Stimulated activated CD8-positive, alpha-beta memory T cell treated with anti-CD3 and anti-CD28 coated beads, Interleukin-15, amount 100 ng/mL, for 24 hours (primary cell): ENCODE data around the gene MRPL28.
"Not testable (repeated sequence)": the region's sequence is repeated elsewhere in the genome, so short reads cannot be mapped to it uniquely, and the experiment has no call there.

ENCODE experiments used
- DNase-seq: peaks from one replicate; pipeline ENCODE4 v3.0.0-alpha.2; 2020; ENCODE audit warnings: low read depth

The MRPL28 gene

DNA sequence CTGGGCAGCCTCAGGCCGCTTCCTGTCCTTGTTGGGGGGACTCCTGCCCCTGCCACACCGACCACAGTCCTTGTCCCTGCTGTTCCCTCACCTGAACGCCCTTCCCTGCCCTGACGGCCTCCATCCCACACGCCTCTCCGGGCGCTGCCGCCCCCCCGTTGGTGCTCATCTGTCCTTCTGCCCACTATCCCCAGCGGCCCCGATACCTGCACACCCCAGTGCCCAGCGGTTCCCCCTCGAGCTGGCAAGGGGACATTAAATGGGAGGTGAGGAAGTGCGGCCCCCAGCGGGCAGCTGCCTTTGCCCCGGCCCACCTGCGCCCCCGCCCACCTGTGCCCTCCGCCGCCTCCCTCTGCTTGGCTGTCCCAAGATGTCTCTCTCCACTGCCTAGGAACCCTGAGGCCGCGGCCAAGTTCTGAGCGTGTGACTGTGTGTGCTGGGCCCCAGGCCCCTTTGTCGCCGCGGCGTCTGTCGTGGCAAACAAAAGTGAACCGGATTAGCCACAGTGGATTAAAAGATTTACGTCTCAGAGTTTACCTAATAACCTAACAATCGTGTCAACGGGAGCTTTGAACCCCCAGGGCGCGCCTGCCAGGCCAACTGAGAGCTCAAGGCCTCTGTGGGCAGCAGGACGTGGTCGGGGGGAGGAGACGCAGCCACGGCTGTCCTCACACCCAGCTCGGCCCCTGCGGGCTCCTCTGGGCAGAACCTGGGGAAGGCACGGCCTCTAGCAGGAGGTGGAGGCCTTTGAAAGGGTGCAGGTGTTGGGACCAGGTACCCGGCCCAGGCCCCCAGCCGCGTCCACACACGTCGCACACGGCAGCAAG, 10.3 kb downstream of the MRPL28 start:
- DNase-seq = no peak

DNA sequence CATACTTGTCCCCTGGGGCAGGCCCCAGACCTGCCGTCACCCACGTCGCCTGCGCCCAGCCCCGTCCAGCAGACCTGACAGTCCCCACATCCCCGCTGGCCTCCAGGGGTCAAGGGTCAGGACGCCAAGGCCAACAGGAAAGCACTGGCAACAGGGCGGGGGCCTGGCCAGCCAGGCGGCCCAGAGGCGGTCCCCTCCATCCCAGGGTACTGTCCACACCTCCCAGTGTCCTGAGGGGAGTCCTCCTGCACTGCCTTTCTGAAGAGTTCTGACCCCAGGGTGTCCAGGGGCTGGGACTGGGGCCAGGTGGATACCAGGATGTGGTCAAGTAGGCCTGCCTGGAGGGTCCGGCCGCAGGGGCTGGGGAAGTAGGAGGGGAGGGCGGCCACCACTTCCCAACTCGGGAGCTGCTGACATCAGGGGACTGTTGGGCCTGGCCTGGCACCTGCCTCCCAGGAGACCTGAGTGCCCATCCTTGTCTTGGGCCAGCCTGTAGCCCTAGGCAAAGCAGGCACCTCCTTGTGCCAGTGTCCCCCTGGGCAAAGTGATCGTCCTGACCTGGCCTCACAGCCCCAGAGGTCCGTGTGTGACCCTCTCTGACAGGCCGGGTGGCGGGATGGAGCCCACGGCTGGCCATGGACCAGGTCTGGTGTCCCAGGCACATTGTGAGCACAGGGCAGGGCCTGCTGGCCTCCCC, 11.1 kb downstream of the MRPL28 start:
- no peak for DNase-seq

DNA sequence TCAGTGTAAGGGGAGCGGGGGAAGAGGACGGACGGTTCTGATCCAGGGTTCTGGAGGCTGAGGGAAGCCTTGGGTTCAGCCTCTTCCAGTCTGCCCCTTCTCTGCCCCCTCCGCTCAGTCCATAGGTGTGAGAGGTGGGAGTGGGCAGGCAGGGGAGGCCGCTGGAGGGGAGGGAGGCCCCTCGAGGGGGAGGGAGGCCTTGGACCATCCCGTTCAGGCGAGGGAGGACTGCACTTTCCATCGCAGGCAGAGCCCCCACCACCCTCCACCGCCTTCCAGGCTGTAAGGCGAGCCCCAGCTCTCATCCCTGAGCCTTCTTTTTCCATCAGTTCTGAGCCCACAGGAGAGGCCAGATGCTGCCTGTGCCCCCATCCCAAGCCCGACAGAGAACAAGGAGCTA, 13.6 kb downstream of the MRPL28 start:
- no peak for DNase-seq

DNA sequence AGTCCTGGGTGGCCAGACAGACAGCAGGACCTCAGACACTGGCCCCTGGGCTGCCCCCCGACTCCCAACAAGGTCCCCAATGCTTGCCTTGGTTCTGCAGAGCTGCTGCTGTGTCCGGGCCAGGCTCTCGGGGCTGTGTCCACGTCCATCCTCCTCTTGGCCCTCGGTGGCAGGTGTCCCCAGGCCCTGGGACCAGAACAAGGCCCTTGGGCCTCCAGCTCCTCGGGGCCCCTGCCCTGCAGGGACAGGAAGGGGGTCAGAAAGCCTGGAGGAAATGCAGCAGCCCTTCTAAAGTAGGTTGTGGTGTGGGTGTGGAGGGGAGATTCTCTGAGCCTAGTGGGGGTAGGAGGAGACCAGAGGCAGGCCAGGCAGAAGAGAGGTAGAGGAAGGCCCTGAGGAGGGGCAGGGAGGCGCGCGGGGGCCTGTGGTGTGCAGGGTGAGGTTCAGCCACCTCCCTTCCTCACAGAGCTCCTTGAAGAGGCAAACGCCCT, 15.3 kb downstream of the MRPL28 start:
- DNase-seq = no peak

DNA sequence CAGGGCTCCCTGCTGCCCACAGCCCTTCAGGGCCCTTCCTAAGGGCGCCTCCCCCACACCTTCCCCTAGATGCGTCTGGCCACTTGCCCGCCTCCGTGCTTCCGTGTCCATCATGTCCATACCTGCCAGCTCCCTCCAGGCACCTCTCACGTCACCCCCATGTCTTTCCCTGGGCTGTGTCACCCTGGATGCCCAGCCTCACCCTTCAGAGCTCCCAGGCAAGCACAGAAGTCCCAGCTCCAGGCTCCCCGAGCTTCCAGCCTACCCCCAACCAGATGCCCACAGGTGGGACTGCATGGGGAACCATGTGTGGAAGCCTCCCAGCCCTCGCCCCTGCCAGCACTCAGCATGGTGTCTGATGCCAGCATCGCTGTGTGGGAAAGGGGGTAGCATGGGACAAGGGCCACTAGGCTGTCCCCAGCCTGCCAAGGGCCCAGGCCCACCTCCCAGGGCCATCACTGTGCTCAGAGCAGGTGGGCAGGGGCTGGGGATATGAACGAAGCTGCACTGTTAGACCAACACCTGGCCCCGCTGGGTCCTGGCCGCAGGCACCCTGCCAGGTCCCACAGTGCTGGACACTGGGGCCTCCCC, 16.0 kb downstream of the MRPL28 start:
- no peak for DNase-seq

DNA sequence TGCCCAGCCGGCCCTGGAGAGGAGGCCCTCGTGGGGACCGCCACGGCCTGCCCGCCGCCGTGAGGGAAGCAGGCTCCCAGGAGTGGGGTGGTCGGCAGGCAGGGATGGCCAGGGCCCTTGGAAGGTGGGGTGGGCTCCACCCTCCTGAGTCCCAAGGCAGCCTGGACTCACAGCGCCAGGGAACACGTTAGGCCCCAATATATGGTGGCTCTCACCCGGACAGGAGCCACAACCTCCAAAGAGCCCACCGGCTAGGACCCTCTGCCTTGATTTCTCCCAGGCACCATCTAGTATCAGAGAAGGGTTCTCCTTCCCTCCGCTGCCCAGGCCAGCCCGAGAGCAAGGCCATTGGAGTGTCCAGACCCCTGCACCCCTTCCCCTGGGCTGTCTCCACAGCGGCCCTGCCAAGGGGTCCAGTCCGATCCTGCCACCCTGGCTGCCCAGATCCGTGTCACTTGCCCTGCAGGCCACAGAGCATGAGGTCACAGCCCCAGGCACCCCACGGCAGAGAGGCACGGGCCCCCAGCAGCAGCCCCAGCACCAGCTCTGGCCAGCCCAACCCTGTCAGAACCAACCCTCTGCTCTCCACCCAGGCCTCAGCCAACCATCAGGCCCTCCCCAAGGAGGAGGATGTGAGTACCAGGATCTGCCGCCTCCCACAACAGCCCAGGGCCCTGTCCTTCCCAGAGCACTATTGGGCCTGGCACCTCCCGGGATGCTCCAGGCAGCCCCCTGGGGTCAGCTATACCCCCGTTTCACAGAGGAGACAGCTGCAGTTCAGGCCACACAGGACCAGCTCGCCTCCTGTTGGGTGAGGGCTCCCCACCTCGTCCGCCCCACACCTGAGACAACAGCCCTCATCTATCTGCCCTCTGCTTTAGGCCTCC, 16.7 kb downstream of the MRPL28 start:
- no peak for DNase-seq

DNA sequence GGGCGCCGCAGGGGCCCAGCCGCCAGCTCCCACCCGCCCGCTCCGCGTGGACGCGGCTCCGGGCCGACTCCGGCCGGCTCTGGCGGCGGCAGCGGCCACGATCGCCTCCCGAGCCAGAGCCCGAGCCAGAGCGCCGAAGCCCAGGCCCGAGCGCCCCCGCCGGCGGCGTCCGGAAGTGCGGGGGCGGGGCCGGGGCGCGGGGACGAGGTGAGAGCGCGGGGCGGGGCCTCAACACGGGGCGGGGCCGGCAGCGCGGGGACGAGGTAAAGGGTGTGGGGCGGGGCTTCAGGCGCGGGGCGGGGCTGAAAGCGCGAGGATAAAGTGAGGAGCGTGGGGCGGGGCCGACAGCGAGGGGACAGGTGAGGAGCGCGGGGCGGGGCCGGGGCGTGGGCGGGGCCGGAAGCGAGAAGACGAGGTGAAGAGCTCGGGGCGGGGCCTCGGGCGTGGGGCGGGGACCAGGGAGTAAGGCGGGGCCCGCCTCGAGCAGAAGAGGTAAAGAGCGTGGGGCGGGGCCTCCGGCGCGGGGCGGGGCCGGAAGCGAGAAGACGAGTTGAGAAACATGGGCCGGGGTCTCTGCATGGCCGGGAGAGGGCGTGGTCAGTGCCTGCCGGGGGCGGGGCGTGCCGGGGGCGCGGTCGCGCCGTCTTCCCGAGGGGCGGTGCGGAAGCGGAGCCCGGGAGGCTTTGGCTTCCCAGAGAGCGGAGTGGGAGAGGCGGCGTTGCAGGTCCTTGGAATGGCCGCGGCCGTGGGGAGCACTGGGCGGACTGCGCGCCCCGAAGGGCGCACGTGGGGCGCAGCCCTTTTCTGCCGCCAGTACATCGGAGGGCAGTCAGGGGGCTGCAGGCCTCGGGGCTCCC, 17.6 kb downstream of the MRPL28 start, which contains the start of gene AXIN1:
Gene AXIN1, minus strand, starts transcription at position 177 of the 857 bp plus-strand sequence. CDS start 5,698 bp downstream, outside the sequence.
- peak; percentile 100 for DNase-seq

DNA sequence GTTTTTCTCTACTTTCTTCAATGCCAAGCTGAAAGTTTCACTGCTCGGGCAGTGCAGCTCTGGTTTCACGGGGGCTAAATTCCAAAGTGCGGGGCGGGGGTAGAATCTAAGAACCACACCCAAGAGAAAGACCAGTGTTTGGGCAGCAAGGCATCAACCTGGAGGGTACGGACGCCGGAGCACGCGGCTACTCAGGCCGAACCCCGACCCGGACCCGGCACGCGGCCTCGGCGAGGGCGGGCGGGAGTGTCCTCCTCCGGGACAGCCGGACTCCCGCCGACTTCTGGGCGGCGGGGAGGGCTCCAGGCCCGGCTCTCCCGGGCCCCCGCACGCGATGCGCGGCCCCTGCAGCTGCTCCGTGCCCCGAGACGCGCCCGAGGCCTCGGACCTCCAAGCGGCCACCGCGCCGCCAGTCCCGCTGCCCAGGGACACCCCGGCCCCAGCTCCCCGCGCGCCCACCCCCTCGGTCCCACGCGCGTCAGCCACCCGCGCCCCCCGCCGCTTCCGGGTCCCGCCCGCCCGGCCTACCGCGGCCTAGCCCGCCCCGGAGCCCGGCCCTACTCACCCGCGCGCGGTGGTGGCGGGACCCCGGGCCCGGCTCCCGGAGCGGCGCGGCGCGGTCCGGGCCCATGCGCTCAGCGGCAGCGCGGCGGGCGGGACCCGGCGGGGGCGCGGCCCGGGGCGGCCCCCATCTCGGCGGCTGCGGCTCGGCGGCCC, 18.4 kb downstream of the MRPL28 start:
- no peak for DNase-seq

DNA sequence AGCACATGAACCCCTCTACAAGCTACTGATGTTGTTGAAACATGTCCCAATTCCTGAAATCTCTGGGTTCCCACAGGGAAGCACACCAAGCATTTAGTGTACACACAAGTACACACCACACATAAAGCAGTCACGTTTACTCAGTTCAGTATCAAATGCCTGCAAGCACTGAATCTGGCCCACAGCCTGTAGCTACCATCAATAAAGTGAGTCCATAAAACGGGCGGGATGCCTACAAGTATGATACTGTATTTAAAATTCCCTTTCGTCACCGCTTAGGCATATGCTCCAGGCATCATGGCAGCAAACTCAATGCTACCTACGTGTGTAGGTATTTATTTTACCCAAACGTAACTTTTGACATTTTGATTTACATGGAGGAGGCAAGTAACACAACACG, 20.1 kb downstream of the MRPL28 start:
- DNase-seq = no peak

DNA sequence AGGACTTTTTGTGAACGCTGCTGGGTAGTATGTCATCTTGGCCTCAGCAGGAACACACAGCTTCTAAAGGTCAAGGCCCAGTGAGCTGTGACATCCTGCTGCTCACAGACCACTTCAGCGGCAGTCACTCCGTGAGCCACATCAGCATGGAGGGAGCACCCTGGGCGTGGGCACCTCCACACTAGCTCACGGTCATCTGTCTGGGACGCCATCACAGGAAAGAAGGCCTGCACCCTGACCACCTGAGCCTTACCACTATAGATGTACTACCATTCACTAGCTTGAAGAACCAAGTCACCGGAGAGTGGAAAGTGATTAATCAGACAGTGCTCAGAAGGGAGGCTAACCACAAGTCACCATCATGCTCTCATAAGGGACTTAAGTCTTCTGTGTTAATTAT, 21.1 kb downstream of the MRPL28 start:
- no peak for DNase-seq

DNA sequence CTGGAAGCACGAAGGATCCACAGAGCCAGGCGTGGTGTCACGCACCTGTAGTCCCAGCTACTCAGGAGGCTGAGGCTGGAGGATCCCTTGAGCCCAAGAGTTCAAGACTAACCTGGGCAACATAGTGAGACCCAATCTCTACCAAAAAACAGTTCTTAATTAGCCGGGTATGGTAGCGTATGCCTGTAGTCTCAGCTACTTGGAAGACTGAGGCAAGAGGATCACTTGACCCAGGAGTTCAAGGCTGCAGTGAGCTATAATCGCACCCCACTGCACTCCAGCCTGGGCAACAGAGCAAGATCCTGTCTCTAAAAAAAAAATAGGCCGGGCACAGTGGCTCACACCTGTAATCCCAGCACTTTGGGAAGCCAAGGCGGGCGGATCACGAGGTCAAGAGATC, 21.8 kb downstream of the MRPL28 start:
- not testable (repeated sequence) for DNase-seq

DNA sequence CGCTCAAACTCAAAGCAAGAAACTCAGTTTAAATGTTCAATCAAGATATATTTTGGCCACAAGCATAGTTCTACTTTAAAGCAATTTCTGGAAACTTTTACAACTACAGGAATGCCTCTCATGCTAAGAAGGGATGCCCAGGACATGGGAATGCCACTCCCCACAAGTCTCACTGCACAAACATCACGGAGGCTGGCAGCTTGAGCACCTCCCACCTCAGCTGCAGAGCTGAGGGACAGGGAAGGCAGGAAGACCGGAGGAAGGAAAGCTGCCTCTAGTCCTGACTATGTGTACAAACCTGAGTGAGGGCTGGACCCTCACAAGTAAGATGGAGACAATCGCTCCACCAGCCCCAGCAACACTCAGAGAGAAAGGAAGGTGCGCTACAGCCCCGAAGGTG, 23.1 kb downstream of the MRPL28 start:
- no peak for DNase-seq

DNA sequence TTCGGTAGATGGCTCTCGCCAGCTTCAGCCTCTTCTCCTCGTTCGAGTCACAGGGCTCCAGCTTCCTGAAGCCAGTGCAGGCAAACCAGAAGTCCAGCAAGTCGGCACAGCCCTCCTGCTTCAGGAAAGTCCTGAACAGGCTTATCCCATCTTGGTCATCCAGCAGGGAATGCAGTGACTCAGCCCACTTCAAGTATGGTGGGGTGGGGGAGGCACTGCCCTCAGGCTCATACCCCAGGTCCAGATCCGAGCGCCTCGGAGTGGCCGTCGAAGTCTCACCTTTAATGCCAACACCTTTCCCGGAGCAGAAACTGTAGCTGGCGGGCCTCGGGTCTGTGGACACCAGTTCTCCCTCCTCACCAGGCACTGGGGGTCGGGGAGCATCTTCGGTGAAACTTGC, 23.8 kb downstream of the MRPL28 start:
- DNase-seq = no peak

DNA sequence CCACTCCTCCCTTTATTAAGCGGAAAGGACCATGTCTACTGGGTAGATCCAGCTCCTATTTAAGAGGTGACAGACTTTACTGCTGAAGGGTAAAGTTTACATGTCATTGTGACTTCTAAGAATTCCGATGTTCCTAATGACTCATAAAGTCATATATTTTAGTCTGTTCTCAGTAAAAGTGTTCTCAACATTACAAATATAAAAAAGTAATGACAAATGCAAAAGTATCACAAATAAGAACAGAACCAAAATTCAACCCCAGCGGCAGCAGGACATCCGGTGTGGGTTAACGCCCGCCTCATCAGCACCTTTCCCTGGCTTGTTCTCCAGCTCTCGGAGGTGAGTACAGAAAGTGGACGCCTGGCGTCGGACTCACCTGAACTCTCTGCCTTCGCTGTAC, 24.6 kb downstream of the MRPL28 start:
- no peak for DNase-seq

DNA sequence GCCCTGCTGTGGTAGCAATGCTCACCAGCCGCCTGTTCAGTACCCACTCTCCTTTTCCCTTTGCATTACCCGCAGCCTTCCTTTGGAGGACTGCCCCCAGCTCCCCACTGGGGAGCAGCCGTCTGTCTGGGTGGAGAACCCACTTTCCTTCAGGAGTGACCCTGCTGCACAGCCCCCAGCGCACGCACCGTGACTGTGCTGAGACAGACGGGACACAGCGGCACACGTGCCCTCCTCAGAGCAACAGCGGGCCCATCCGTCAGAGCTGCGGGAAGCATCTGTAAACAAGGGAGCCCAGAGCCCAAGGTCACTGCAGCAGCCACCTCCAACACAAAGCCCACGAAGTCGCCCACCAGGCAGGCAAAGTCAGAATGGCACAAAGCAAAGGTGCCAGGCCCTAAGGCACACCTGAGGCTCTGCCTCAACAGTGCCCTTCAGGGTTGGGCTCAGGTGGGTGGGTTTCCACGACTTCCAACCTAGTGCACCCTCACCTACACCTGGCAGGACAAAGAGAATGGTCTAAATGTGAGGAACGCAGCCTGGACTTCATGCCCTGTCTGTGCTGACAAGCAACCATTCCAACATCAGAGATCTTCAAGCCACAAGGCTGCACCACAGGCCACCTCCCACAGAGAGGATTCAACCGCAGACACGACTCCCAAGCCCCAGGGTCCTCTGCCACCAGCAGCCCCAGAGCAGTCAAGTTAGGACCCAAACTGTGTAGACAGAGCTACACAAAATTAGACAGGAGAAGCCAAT, 27.7 kb downstream of the MRPL28 start:
- no peak for DNase-seq

DNA sequence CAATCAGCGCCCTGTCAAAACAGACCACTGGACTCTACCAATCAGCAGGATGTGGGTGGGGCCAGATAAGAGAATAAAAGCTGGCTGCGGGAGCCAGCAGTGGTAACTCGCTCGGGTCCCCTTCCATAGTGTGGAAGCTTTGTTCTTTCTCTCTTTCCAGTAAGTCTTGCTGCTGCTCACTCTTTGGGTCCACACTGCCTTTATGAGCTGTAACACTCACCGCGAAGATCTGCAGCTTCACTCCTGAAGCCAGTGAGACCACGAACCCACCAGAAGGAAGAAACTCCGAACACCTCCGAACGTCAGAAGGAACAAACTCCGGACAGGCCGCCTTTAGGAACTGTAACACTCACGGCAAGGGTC, 28.4 kb downstream of the MRPL28 start:
- not testable (repeated sequence) for DNase-seq

DNA sequence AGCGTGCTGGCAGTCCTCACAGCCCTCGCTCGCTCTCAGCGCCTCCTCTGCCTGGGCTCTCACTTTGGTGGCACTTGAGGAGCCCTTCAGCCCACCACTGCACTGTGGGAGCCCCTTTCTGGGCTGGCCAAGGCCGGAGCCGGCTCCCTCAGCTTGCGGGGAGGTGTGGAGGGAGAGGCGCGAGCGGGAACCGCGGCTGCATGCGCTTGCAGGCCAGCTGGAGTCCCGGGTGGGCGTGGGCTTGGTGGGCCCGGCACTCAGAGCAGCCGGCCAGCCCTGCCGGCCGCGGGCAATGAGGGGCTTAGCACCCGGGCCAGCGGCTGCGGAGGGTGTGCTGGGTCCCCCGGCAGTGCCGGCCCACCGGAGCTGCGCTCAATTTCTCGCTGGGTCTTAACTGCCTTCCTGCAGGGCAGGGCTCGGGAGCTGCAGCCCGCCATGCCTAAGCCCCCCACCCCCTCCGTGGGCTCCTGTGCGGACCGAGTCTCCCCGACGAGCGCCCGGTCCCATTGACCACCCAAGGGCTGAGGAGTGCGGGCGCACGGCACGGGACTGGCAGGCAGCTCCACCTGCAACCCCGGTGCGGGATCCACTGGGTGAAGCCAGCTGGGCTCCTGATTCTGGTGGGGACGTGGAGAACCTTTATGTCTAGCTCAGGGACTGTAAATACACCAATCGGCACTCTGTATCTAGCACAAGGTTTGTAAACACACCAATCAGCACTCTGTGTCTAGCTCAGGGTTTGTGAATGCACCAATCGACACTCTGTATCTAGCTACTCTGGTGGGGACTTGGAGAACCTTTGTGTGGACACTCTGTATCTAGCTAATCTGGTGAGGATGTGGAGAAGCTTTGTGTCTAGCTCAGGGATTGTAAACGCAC, 29.0 kb downstream of the MRPL28 start:
- DNase-seq = not testable (repeated sequence)

DNA sequence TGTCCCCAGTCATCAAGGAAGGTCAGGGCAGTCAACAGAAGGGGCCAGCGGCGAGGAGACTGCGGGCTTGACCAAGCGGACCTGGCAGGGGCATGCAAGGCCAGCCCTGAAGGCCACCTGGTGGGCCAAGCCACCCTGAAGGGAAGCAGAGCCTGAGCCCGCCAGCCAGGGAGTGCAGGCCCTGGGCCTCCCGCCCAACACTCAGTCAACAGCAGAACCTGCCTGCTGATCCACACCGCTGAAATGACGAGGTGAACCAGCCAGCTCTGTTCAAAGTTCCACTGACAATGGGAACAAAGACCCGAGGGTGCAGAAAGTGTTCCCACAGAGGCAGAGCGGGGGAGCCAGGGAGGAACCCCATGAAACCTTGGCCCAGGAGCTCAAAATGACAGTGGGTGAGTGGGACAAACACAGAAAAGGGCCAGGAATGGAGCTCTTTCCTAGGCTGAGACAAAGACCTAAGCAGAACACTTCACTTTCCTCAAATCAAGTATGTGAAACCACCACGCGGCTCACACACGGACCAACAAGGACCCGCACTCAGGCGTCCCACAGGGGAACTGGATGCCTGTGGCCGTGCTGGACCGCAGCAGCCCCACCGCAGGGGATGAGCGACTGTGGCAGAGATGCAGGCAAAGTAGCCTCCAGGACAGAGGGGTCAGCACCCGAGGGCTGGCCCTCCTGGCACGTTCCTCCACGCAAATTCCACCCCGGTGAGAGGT, 29.8 kb downstream of the MRPL28 start:
- DNase-seq = no peak
